NCI-H2029 treated with DMSO at 0.1 percent for 48 hours (cell line): Measurements from ENCODE around the gene DPP6.
"Not testable (repeated sequence)": the region's sequence is repeated elsewhere in the genome, so short reads cannot be mapped to it uniquely, and the experiment has no call there.

ENCODE experiments used
- DNase-seq: peaks from one replicate; lab custom pipeline; 2025; lab: John Stamatoyannopoulos, UW

Gene DPP6

DNA sequence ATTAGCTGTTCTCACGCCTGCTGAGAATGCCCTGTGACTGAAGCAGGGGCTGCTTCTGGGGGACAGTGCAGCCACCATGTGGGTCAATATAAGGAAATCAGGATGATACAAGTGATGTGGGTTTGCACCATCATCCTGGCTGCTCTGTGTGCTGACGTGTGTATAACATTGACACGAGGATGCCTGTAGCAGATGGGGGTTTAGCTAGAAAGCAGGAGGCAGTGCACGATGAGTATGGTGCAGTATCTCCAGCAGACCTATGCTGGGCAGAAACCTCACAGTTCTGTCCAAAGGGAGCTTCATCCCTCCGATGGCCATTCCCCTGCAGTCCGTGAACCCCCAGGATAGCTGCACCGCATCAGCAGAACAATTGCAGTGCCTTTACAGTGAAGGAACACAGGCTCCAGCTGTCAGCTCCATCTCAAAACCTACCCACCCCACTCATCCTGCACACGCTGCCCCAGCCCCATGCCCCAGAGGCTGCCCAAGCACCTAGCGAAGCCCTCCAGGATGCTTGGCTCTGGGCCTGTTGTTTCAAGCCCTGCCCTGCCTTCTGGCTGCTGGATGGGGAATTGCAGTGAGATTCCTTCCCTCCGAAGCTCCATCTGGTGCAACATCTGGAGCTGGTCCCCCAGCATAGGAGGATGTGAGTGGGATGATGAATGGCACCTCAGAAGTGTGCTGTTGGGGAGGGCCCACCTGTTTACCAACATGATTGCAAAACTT is 96.8 kb downstream of the DPP6 start:
- not testable (repeated sequence) for DNase-seq

DNA sequence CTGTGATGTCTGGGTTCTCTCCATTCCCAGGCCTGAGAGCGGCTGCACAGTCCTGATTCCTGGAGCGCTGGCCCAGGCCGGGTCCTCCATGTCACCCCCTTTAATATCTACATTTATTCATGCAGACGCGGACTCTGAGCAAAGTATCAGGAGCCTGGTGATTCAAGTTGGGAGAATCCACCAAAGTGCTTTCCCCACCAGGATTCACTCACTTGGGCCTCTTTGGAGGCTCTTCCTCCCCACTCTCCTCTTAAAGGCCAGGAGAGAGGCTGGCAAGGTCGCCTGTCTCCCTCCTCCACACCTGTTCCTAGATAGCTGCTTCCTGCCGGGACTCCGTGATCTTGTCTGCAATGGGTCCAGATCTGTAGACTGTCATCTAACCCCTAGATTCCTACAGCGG is 98.5 kb downstream of the DPP6 start:
- not testable (repeated sequence) for DNase-seq

DNA sequence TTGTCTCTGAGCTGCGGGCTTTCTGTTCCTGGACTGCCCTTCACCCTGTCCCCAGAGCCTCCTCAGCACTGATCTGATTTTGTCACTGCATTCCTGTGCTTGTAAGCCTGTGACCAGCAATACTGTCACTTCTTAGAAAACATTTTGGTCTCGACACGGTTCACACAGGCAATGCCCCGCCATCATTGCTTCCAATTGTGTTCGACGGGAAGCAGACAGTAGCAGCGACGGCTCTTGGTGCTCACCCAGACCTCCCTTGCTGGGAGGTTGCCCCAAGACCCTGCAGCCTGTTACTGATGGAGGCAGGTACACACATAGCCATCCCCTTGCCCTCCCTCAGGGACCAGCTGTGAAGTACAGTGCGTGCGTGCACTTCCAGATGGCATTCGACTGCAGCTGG is 99.1 kb downstream of the DPP6 start:
- DNase-seq = not testable (repeated sequence)

DNA sequence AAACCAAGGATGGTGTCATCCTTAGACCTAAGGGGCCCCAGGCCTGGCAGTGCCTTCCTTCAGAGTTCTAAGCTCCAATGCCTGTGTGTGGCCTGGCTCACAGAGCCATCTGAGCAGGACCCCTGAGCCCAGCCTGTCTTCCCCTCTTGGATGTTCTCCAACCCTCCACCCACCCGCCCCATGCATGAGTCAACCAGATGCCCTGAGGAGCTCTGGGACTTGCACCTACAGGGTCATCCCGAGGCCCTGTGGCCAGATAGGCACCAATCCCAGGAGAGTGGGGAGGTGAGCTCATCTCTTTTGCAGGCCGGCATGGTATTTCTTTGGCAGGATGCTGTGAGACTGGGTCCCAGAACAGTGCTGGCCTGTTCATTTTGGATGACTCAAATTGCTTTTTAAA is 103.7 kb downstream of the DPP6 start:
- DNase-seq = not testable (repeated sequence)

DNA sequence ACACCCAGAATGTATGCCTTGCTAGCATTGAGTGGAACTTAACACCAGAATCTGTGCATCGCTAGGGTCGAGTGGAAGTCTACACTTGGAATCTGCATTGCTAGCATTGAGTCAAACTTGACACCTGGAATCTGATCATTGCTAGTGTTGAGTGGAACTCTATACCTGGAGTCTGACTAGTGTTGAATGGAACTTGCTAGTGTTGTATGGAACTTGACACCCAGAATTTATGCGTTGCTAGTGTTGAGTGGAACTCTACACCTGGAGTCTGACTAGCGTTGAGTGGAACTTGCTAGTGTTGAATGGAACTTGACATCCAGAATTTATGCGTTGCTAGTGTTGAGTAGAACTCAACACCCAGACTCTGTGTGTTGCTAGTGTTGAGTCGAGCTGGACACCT is 110.7 kb downstream of the DPP6 start:
- not testable (repeated sequence) for DNase-seq

DNA sequence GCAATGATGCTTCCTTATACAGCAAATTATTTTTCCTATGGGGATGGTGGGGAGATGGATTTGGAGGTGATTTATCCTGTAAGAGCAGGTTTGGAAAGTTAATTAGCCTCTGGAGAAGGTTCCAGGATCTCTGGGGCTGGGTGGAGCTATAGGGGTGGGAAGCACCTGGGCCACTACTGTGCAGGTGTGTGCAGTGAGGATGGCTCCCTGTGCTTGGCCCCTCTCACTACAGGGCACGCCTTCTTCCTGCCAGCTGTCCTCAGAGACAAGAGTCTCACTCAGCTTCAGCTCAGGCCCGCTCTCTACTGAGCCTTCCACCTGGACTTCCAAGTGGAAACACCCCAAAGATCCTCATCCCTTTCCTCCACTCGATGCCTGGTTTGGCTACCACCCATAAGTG is 111.4 kb downstream of the DPP6 start:
- DNase-seq = not testable (repeated sequence)

DNA sequence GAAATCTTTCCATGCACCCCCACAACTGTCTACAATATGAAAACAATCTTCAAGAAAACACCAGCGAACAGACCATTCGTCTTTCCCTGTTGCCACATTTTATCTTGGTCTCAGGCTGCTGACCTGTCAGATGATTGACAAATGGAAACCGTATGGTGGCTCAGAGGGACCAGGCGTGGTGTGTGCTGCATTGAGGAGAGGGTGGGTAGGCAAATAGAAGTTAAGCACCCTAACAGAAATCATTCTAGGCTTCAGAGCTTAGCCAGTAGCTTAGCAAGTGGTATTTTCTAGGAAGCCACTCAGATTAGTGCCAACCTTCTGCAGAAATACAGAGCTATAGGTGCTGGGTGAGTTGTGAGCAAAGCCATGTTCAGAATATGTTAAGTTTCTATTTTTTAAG is 114.9 kb downstream of the DPP6 start:
- DNase-seq = no peak

DNA sequence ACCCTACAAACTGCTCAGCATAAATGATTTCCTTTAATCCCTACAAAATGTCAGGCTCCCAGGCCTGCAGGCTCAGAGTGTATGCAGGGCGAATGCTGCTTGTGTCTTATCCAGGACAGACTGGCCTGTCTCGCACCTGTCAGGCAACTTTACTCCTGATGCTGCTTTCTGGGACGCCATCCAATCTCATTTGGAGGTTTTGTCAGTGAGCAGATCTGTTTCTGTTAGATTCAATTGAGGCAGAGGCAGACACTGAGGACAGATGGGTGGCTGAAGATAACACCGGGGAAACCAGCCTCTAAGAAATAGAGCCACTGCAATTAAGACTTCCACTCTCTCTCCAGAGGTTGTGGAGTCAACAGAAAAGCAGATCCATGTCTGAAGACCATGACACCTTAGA is 115.6 kb downstream of the DPP6 start:
- DNase-seq = no peak

DNA sequence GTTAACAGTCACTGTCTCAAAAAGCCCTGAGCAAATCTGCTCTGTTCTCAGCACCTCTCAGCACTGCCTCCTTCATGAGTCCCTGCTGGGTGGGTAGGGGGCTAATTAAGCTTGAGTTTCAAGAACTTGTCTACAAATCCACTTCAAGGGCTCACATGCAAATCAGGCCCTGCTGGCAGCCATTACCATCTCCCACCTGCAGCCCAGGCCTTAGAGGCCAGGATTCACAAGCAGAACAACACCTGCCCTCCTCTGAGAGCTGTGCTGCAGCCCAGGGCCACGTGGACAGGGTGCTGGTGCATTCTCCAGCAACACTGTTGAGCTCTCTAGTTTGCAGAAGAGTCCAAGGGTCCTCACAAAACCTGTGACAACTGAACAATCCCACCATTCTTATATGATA is 119.2 kb downstream of the DPP6 start:
- no peak for DNase-seq

DNA sequence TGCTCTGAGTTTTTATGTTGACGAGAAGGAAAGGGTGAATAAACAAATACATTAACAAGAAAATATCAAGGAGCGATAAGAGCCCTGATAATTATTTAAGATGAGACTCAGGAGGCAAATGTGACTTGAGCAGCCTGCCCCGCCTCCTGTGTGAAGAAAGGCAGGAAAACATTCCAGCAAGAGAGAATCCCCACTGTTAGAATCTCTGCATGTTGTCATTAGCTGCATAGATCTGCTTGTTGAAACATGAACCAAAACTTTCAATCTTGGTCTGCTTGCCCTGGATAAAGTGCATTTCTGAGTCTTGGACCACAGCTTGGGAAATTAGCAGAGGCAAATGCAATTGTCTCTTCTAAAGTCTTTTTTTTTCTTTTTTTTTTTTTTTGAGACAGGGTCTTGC is 120.0 kb downstream of the DPP6 start:
- no peak for DNase-seq

DNA sequence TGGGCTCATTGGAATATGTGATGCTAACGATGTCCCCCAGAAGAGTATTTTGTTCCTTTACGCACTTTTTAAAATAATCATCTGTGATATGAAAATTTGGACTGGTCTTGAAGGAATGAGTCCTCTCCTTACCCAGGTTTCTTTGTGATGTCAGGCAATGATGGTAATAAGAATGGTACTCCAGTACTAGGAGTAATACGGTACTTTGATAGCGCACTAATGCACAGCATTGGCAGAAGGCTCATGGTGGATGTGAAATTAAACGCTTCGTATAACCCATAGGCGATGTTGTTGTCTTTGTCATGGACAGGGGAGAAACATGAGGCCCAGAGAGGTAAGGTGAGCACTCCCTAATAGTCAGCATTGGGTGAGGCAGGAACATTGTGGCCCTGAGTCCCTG is 125.4 kb downstream of the DPP6 start:
- no peak for DNase-seq

DNA sequence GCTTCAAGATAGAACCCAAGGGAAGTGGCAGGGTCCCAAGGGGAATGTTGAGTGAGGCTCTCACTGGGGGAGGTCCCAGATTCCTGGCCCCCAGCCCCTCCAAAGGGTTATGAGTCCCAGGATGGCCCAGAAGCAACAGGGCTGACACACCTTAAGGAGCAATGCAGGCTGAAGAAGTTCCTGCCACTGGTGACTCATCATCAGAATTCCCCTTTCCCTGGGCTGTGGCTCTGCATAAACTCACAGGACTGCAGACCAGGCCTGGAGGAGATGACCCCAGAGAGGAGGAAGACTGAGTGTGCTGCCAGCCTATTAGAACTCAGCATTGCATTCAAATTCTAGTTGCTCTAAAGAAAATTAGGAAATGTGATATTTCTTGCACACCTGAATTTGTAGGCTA is 126.7 kb downstream of the DPP6 start:
- no peak for DNase-seq

DNA sequence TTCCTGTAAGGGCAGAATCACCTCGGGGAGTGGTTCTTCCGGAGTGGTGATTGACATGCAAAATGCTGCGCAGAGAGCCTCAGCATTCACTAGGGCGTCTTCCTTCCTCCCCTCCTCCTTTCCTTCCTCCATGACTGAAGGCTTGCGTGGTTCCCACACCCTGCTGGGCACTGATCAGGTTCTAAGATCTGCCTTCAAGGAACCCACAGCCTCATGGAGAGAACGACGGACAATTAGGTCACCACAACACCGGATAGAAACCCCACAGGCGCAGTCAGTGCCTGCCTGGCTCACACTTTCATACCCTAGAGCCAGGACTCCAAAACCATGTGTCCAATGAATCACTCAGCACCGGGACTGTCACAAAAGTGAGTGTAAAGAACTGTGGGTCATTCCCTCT is 131.3 kb downstream of the DPP6 start:
- DNase-seq = no peak

DNA sequence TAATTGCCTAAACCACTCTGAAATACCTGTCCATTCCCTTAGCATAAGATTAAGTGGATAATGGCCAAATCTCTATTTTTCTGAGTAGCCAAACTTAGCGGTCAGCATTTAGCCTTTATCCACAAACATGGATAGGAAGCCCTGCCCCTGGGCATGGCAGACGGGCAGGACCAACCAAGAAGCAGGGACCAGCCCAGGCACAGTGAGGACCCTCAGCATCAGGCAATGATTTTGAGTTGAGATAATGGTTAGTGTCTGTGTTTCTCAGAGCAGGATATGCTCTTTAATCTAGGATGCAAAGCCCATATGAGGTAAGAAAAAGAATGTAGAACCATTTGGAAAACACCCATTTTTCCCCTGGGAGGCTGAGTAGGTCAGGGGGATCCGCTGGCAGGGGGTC is 131.7 kb downstream of the DPP6 start:
- DNase-seq = no peak

DNA sequence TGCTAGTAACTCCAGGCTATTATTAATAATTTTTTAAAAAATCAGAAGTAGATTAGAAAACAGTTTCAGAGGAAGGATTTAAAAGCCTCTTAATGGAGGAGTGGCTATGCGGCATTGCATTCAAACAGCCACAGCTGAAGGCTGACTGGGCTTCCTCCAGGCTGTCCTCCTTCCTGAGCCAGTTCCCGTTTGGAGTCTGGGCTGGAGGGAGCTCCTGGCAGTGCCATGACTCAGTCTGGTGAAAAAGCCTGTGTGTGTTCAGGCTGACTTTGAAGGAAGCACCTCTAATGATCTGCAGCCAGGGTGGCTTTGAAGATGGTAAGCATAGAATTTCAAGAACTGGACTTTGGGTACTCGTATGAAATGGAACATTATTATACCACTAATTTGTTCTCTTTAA is 134.6 kb downstream of the DPP6 start:
- no peak for DNase-seq

DNA sequence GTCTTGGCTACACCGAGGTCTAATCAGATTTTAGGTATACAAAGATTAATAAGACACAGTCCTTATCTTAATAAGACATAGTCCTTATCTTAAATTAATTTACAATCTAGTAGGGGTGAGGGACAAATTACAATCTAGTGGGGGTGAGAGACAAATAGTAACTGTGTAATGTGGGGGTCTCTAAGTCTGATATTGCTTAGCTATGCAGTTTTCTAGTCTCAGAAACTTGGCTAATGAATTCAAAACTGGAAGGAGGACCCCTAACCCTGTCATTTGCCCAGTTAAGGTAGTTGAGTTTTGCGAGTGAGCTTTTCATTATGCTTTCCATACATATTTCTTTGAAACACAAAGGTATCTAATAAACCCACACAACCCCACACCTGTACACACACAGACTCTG is 136.1 kb downstream of the DPP6 start:
- DNase-seq = no peak

DNA sequence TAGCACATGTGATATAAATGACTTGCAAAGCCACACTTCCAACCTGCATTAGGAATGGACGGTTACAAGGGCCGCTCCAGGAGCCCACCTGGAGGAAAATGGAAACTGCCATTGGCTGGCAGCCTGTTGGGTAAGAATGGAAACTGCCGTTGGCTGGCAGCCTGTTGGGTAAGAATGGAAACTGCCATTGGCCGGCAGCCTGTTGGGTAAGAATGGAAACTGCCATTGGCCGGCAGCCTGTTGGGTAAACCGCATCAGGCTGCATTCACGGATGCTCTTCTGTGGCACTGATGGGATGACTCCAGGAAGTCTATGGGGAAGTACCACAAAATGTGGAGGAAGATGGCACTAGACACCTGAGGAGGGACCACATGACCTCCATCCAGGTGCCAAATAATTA is 143.1 kb downstream of the DPP6 start:
- no peak for DNase-seq

DNA sequence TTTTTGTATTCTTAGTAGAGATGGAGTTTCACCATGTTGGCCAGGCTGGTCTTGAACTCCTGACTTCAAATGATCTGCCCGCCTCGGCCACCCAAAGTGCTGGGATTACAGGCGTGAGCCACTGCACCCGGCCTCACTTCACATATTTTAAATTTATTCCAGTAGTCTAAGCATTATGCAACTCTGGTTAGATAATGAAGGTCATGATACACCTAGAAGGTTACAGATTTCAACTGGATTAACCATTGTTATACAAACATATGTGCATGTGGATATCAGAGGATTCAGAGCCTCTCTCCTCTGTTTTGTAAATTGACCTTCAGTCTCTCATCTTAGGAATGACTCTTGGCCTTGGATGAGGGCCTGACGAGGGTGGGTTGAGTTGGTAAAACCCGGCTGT is 146.3 kb downstream of the DPP6 start:
- DNase-seq = no peak

DNA sequence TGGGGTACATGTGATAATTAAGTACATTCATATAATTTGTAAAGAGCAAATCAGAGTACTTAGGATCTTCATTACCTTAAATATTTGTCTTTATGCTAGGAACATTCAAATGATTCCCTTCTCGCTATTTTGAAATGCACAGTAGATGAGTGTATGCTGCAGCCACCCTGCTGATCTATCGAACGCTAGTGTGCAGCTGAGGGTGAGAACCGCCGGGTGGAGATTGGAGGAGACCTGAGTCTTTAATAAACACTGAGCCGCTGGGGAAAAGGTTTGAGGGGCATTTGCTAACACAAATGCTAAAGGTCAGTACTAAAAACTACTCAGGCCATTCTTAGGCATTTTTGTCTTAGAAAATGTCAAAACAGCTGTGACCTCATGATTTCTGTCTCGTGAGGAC is 148.0 kb downstream of the DPP6 start:
- DNase-seq = no peak

DNA sequence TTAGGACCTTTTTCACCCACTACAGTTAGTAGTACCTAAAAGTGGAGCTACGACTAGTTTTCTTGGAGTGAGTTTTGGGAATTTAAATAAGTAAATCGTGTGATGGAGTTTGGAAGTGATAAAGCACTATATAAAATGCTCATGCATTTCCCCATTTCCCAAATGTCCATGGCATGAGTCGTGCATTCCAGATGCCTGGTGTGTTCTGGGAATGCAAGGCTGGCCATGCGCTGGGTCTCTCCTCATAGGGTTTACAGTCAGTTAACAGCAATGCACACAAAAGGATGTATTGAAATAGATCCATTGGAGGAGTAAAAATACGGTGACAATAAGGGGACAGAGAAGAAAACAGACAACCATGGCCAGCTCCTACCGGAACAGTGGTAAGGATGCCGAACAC is 149.8 kb downstream of the DPP6 start:
- DNase-seq = no peak

DNA sequence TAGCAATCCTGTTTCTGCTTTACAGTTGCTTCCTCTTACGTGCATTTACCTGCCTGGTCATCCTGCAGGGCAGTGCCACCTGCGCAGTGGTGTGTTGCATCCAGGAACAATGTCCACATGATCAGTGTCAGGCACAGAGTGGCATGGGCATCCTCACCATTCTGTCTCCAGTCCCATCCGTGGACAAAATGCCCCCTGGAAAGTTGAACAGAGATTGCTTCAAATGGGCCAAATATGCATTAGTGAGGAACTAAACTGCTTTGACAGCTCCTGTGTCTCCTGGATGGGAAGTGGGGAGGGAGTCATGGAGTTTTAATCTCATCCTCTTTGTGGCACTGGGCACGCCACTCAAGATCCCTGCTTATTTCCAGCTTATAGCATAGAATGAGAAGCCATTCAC is 151.8 kb downstream of the DPP6 start:
- DNase-seq = no peak

DNA sequence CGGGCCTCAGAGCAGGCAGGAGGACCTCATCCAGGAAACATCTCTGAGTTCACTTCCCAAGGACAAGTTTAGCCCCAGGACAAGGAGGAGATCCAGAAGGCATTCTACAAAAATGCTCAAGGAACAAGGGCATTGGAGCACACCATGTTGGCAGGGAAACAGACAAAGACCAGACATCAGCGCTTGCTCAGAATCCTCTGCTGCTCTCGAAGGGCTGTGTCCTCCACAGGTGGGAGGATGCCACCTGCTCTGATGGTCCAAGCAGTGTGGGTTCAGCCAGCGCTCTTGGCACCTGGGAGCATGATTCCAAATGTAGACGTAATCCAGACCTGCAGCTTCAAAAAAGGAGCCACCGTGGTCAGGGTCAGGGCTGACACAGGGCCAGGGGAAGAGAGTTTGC is 160.7 kb downstream of the DPP6 start:
- no peak for DNase-seq

DNA sequence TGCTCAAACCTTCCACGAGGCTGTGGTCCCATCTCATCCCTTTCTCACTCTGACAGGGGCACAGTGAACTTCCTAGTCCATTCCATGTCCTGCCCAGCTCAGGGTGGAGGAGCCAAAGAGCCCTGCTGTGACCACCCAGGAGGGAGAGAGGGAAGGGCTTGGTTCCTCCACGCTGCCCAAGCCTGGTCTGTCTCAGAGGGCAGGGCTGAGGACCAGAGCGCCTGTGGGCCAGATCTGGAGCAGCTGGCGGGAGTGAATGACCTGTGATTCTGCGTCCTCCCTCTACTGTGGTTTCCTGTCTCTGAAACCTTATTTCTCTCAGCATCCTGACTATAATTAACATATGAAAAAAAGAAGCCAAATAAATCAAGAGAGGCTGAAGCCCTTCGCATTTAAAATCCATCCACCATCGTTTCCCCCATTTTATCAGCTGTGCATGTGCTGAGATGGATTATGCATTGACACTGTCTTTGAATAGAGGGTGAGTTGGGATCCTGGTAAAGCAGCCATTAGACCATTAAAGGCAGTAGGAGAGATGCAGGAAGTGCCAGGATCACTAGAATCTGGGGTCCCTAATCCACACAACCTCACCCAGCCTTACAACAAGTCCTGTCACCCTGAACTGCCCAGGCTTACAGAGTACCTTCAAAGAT is 165.6 kb downstream of the DPP6 start:
- no peak for DNase-seq

DNA sequence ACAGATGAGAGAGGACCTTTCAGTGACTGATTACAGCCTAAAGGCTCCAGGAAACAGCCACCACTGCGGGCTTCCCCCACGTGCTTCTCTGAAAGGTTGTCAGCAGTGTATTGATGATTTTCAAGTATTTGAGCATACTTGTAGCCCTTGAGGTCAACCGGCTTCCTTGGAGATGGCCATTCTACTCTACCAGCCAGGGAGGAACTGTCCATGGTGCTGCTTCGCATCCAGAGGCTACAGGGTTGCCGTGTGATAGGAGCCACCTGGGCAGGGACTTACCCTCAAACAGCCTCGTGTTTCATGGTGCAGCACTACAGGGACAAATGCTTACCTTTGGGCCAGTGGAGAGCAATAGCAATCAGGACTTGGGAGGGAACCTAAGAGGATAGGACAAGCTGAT is 179.5 kb downstream of the DPP6 start:
- DNase-seq = no peak
